Skeletal muscle tissue (tissue), 4 donors: ENCODE data around the gene KIR2DL4. TPM values are rescaled to one million over a fixed set of nuclear protein-coding genes. Genes with fewer than 3 reads are reported as not detected.
"Not testable (repeated sequence)": the region's sequence is repeated elsewhere in the genome, so short reads cannot be mapped to it uniquely, and the experiment has no call there.

Experiments
- H3K27ac ChIP-seq: one replicate; pipeline ENCODE4 v1.7.0; 2013; ENCODE audit warnings: mild to moderate bottlenecking, low read depth, low read length, inconsistent platforms
- H3K27me3 ChIP-seq, 3 donors: one replicate each; pipeline ENCODE4 v1.7.0; 2013; ENCODE audit warnings: low read length in 3 of 3; ENCODE audit not compliant: control insufficient read depth in 3 of 3, insufficient read depth in 3 of 3
- H3K36me3 ChIP-seq, 3 donors: one replicate each; pipeline ENCODE4 v1.7.0; 2013; ENCODE audit warnings: low read length in 3 of 3; ENCODE audit not compliant: control insufficient read depth in 3 of 3, insufficient read depth in 3 of 3
- H3K4me1 ChIP-seq, 3 donors: one replicate each; pipeline ENCODE4 v1.7.0; 2013; ENCODE audit warnings: low read length in 3 of 3, mild to moderate bottlenecking in 3 of 3; ENCODE audit not compliant: control insufficient read depth in 3 of 3, insufficient read depth in 3 of 3
- H3K4me3 ChIP-seq, 3 donors: one replicate each; pipeline ENCODE4 v1.7.0; 2013; ENCODE audit warnings: low read length in 3 of 3
- H3K9ac ChIP-seq, 3 donors: one replicate each; pipeline ENCODE4 v1.7.0; 2013; ENCODE audit warnings: low read length in 3 of 3, mild to moderate bottlenecking in 3 of 3, moderate library complexity in 2 of 3, low read depth in 1 of 3
- H3K9me3 ChIP-seq, 3 donors: one replicate each; pipeline ENCODE4 v1.7.0; 2013; ENCODE audit warnings: low read length in 3 of 3; ENCODE audit not compliant: control insufficient read depth in 3 of 3
- total RNA-seq: library from RNA; depleted of rRNA; stranded (reverse); fragments of >200 nt; gene quantifications from one replicate; pipeline ENCODE4 v1.2.3, GENCODE V29; 2014
- donor health status: Osteomylitis.

The KIR2DL4 gene
- total RNA-seq, 1 donor from 2014 or later = not detected

DNA sequence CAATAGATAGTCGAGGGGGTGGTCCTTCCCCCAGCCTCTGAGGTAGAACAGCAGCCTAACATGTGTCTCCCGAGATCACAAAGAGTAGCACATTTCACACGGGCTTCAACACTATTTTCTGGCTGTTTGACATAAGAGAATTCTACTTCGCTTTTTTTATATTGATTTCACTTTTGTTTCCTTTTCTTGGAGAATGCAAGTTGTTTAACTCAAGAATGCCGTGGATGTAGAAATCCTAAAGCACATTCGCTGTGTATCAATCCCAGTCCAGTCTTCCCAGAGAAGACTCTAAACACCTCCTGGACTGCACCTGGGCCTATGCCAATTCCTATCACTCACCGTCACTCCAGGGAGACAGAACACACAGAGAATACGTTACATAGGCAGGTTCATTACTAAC lies 24.7 kb downstream of the KIR2DL4 start:
- not testable (repeated sequence) for H3K4me3 ChIP-seq, H3K27me3 ChIP-seq, H3K4me1 ChIP-seq, H3K9me3 ChIP-seq, H3K27ac ChIP-seq, H3K36me3 ChIP-seq, H3K9ac ChIP-seq

DNA sequence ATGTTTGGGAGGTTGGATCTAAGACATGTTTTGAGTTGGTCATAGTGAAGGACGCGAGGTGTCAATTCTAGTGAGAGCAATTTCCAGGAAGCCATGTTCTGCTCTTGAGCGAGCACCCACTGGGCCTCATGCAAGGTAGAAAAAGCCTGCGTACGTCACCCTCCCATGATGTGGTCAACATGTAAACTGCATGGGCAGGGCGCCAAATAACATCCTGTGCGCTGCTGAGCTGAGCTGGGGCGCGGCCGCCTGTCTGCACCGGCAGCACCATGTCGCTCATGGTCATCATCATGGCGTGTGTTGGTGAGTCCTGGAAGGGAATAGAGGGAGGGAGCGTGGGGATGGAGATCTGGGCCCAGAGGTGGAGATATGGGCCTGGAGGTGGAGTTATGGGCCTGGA lies 29.1 kb downstream of the KIR2DL4 start, which contains the start of gene KIR2DS4:
KIR2DS4 (plus strand) TSS at position 181 of the 400 bp plus-strand sequence.
- not testable (repeated sequence) for H3K27ac ChIP-seq, H3K4me3 ChIP-seq, H3K9ac ChIP-seq, H3K36me3 ChIP-seq, H3K27me3 ChIP-seq, H3K9me3 ChIP-seq, H3K4me1 ChIP-seq

DNA sequence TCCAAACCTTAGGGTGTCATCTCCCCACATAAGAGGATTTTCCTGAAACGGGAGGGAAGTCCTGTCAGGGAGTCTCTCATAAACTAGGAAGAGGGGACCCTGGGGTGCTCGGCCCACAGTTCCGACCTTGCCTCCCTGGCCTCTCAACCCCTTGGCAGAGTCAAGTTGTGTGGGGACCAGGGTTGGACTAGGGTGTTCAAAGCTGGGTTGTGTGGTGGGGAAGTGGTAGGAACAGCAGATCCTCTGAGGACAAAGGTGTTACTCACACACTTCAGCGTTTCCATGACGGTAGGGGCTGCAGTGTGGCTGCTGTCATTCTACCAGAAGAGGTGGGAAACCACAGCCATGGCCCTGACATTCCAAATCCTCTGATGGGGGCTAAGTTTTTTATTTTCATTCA lies 31.7 kb downstream of the KIR2DL4 start:
- not testable (repeated sequence) for H3K4me3 ChIP-seq, H3K36me3 ChIP-seq, H3K9ac ChIP-seq, H3K27ac ChIP-seq, H3K9me3 ChIP-seq, H3K27me3 ChIP-seq, H3K4me1 ChIP-seq

DNA sequence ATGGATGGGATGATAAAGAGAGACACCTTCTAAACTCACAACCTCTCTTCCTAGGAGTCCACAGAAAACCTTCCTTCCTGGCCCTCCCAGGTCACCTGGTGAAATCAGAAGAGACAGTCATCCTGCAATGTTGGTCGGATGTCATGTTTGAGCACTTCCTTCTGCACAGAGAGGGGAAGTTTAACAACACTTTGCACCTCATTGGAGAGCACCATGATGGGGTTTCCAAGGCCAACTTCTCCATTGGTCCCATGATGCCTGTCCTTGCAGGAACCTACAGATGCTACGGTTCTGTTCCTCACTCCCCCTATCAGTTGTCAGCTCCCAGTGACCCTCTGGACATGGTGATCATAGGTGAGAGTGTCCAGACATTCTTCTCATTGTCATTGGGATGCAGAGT lies 34.1 kb downstream of the KIR2DL4 start:
- not testable (repeated sequence) for H3K4me3 ChIP-seq

DNA sequence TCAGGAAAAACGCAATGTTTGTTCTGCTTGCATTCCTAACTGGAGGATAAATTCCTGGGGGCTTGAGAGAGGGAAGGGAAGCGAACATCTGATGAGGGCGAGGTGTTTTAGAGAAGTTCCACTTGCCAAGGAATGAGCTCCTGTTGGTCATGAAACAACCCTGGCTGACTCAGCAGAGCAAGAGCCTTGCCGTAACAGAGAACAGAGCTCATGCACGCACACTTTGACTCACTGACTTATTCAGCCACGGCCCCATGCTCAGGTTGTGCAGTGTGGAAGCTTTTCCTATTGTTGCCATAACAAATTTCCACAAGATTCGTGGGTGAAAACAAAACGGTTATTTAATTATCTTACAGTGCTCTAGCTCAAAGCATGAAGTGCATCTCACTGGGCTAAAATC lies 39.8 kb downstream of the KIR2DL4 start:
- not testable (repeated sequence) for H3K27me3 ChIP-seq, H3K9ac ChIP-seq, H3K4me1 ChIP-seq, H3K4me3 ChIP-seq, H3K27ac ChIP-seq, H3K36me3 ChIP-seq, H3K9me3 ChIP-seq

More for the DNA sequence above, 34.1 kb downstream of the KIR2DL4 start:
- H3K9ac ChIP-seq, H3K36me3 ChIP-seq, H3K27ac ChIP-seq, H3K27me3 ChIP-seq, H3K9me3 ChIP-seq, H3K4me1 ChIP-seq: not testable (repeated sequence)

DNA sequence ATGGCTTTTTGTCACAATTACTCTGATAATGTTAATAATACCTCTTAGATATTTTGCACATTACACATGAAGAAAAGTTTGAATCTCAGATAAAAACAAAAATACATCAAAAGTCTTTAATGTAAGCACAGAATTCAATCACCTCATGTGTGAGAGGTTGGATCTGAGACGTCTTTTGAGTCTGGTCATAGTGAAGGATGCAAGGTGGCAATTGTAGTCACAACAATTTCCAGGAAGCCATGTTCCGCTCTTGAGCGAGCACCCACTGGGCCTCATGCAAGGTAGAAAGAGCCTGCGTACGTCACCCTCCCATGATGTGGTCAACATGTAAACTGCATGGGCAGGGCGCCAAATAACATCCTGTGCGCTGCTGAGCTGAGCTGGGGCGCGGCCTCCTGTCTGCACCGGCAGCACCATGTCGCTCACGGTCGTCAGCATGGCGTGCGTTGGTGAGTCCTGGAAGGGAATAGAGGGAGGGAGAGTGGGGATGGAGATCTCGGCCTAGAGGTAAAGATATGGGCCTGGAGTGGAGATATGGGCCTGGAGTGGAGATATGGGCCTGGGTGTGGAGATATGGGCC lies 46.7 kb downstream of the KIR2DL4 start, which contains the start of gene KIR3DL2:
KIR3DL2 (plus strand) TSS at position 383 of the 580 bp plus-strand sequence; CDS start at position 416, 33 bp downstream.
- not testable (repeated sequence) for H3K4me3 ChIP-seq, H3K4me1 ChIP-seq

DNA sequence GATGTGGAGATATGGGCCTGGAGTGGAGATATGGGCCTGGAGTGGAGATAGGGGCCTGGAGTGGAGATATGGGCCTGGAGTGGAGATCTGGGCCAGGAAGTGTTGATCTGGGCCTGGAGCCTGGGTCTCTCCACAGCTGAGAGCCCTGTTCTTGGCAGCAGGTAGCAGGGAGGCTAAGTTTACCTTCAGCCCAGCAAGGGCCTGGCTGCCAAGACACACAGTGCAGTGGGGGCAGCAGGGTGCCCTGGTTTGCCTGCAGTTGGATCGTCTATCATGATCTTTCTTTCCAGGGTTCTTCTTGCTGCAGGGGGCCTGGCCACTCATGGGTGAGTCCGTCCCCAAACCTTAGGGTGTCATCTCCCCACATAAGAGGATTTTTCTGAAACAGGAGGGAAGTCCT lies 47.5 kb downstream of the KIR2DL4 start:
- H3K27ac ChIP-seq = no peak overlapping the region
- no peaks in the 10 kb centered on the region for H3K4me1 ChIP-seq
- no peak overlapping the region for H3K4me3 ChIP-seq
- no peaks in the 10 kb centered on the region for H3K36me3 ChIP-seq
- H3K9ac ChIP-seq = no peak overlapping the region
- H3K27me3 ChIP-seq = peaks cover 0 to 4% (median 0%) of the 10 kb centered on the region in 3 donors
- H3K9me3 ChIP-seq = no peaks in the 10 kb centered on the region

More for the DNA sequence above, 46.7 kb downstream of the KIR2DL4 start, which contains the start of gene KIR3DL2:
- not testable (repeated sequence) for H3K36me3 ChIP-seq, H3K9ac ChIP-seq, H3K27me3 ChIP-seq, H3K9me3 ChIP-seq, H3K27ac ChIP-seq

DNA sequence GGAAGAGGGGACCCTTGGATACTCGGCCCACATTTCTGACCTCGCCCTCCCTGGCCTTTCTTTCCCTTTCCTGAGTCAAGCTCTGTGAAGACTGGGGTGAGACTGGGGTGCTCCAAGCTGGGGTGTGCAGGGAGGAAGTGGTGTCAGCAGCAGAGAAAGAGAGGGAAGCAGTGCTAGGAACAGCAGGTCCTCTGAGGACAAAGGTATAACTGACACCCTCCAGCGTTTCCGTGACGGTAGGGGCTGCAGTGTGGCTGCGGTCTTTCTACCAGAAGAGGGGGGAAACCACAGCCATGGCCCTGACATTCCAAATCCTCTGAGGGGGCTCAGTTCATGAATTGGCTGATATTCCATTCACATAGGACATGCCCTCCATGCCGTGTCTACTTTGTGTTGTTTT lies 47.9 kb downstream of the KIR2DL4 start:
- Histone ChIP-seq H3K4me3 (no peak overlapping the region), H3K9ac (no peak overlapping the region), H3K9me3 (no peaks in the 10 kb centered on the region), H3K36me3 (no peaks in the 10 kb centered on the region), H3K4me1 (no peaks in the 10 kb centered on the region), H3K27me3 (peaks cover 0 to 4% (median 0%) of the 10 kb centered on the region in 3 donors), H3K27ac (no peak overlapping the region)

DNA sequence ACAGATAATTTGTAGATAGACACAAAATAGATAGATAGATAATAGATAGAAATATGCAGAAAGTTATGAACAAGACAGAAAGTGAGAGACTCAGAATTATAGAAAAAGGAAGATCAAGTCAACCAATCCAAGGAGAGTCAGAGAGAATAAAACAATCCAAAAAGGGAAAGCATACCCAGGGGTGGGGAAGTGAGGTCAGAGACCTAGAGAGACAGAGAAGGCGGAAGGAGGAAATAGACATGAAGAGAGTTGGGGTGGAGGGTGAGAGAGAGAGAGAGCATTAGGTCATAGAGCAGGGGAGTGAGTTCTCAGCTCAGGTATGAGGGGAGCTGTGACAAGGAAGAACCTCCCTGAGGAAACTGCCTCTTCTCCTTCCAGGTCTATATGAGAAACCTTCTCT lies 51.8 kb downstream of the KIR2DL4 start:
- not testable (repeated sequence) for H3K36me3 ChIP-seq, H3K4me1 ChIP-seq, H3K27ac ChIP-seq, H3K9me3 ChIP-seq, H3K27me3 ChIP-seq, H3K4me3 ChIP-seq, H3K9ac ChIP-seq

DNA sequence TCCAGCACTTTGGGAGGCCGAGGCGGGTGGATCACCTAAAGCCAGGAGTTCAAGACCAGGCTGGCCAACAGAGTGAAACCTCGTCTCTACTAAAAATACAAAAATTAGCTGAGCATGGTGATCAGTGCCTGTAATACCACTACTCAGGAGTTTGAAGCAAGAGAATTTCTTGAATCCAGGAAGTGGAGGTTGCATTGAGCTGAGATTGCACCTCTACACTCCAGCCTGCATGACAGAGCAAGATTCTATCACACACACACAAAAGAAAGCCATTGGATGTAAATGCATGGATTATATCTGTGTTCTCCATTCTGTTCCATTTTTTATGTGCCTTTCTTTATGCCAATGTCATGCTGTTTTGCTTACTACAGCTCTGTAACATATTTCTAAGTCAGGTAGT lies 55.1 kb downstream of the KIR2DL4 start:
- not testable (repeated sequence) for H3K36me3 ChIP-seq, H3K27ac ChIP-seq, H3K27me3 ChIP-seq, H3K4me1 ChIP-seq, H3K9ac ChIP-seq, H3K9me3 ChIP-seq, H3K4me3 ChIP-seq

DNA sequence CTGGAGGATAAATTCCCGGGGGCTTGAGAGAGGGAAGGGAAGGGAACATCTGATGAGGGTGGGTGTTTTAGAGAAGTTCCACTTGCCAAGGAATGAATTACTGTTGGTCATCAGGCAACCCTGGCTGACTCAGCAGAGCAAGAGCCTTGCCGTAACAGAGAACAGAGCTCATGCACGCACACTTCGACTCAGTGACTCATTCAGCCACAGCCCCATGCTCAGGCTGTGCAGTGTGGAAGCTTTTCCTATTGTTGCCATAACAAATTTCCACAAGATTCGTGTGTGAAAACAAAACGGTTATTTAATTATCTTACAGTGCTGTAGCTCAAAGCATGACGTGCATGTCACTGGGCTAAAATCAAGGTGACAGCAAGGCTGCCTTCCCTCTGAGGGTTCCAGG lies 56.0 kb downstream of the KIR2DL4 start:
- not testable (repeated sequence) for H3K36me3 ChIP-seq, H3K9me3 ChIP-seq, H3K4me3 ChIP-seq, H3K27ac ChIP-seq, H3K4me1 ChIP-seq, H3K27me3 ChIP-seq, H3K9ac ChIP-seq
